22Rv1 (cell line): ENCODE measurements around the gene RPL13A.
A peak's percentile ranks its signal among the peaks of the same experiment; 100 is the strongest.

Source experiments
- H3K27ac ChIP-seq: fragments of 450-650 bp; 2 replicates; pipeline ENCODE4 v1.5.1; 2017
- CTCF ChIP-seq: fragments of 450-650 bp; IDR thresholded peaks from 2 replicates; pipeline ENCODE4 v1.5.1; 2017; ENCODE audit warnings: mild to moderate bottlenecking
- ZFX ChIP-seq: fragments of 450-650 bp; IDR thresholded peaks from 2 replicates; pipeline ENCODE4 v1.6.1; 2017; ENCODE audit warnings: antibody characterized with exemption, borderline replicate concordance

Gene RPL13A

DNA sequence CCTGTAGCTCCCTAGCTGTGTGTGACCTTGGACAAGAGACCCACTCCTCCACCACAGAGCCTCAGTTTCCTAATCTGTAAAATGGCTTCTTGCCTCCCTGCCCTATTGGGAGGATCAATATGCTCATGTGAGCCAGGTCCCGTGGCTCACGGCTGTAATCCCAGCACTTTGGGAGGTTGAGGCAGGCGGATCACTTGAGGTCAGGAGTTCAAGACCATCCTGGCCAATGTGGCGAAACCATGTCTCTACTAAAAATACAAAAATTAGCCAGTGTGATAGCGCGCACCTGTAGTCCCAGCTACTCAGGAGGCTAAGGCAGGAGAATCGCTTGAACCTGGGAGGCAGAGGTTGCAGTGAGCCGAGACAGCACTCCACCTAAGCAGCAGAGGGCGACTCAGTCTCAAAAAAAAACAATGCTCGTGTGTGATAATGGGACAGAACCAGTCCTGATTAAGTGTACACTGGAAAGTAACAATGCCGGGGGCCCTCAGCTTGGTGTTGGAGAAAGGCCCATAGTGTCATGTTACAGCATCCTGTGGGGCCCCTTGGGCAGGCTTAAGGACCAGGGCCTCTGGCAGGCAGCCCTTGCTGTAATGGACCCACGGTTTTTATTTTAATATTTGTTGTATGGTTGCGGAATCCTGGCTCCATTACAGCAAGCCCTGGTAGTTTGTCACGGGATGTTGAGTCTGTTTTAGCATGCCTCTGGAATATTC is 15.6 kb downstream of the RPL13A start:
- no peak overlapping the region for H3K27ac ChIP-seq
- no peak for TF ChIP-seq ZFX
- TF ChIP-seq CTCF, result peak; percentile 78

DNA sequence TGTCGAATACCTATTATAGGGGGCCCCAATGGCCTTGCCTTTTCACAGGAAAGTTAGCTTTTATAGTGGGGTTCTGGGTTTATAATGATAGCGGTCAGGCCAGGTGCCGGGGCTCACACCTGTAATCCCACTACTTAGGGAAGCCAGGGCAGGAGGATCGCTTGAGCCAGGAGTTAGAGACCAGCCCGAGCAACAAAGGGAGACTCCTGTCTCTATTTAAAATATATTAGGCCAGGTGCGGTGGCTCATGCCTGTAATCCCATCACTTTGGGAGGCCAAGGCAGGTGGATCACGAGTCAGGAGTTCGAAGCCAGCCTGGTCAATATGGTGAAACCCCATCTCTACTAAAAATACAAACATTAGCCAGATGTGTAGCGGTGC is 16.2 kb downstream of the RPL13A start:
- H3K27ac ChIP-seq, result no peak overlapping the region
- TF ChIP-seq CTCF, result no peak
- no peak for TF ChIP-seq ZFX

DNA sequence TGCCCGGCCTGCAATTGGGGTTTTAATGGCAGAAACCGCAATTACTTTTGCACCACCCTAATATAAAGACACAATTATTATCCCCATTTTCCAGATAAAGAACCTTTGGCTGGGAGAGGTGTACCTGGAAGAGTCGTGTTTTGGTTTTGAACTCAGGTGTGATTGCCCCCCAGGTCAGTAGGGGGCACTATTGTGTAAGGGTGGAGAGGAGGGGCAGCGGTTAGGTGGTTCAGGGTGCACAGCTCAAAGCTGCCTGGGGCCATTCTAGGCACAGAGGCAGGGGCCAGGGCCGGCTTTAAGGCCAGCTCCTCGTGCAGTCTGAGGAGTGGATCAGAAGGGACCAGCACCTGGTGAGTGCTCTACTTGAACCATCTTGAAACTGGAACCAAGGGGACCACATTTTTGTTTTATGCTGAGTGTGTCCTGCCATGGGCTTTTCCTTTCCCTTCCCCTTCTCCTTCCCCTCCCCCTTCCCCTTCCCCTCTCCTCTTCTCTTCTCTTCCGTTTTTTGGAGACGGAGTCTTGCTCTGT is 19.2 kb downstream of the RPL13A start:
- H3K27ac ChIP-seq, result no peak overlapping the region

GRCh38 chr19:49507803-49508494 is 20.5 kb downstream of the RPL13A start:
- TF ChIP-seq ZFX, result no peak
- no peak for TF ChIP-seq CTCF

More for the DNA sequence above, 19.2 kb downstream of the RPL13A start:
- TF ChIP-seq ZFX (no peak), CTCF (peak; percentile 93)

GRCh38 chr19:49512970-49513745 is 25.8 kb downstream of the RPL13A start:
- H3K27ac ChIP-seq, result no peak overlapping the region
- TF ChIP-seq ZFX, result no peak

More at GRCh38 chr19:49507803-49508494, 20.5 kb downstream of the RPL13A start:
- no peak overlapping the region for H3K27ac ChIP-seq

GRCh38 chr19:49513746-49514118 is 26.3 kb downstream of the RPL13A start:
- no peak overlapping the region for H3K27ac ChIP-seq
- TF ChIP-seq CTCF (no peak), ZFX (no peak)

DNA sequence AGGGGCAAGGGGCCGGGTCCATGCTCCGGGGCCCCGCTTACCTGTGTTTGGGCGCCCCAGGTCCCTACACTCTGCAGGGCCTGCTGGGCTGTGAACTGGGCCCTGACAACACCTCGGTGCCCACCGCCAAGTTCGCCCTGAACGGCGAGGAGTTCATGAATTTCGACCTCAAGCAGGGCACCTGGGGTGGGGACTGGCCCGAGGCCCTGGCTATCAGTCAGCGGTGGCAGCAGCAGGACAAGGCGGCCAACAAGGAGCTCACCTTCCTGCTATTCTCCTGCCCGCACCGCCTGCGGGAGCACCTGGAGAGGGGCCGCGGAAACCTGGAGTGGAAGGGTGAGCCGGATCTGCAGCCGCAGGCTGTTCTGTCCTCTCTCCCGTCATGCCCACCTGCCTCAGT is 26.7 kb downstream of the RPL13A start:
- TF ChIP-seq ZFX (no peak), CTCF (no peak)

More for the DNA sequence above, 26.7 kb downstream of the RPL13A start:
- no peak overlapping the region for H3K27ac ChIP-seq
